IMR-90 (cell line): ENCODE measurements around the gene RAB34.

Experiments
- BHLHE40 ChIP-seq: fragments of 150-350 bp; IDR thresholded peaks from 2 replicates; pipeline ENCODE4 v1.6.1; 2016; ENCODE audit warnings: mild to moderate bottlenecking, low read depth, low read length
- CEBPB ChIP-seq: IDR thresholded peaks from 2 replicates; pipeline ENCODE4 v1.6.1; 2012; ENCODE audit warnings: low read depth, low read length, improper control_type of control experiment
- CHD1 ChIP-seq: IDR thresholded peaks from 2 replicates; pipeline ENCODE4 v1.6.1; 2012; ENCODE audit warnings: low read depth, low read length, improper control_type of control experiment
- CTCF ChIP-seq: conservative IDR thresholded peaks from 2 replicates; pipeline ENCODE4 v1.5.1; 2012; ENCODE audit warnings: mild to moderate bottlenecking, low read depth, low read length, improper control_type of control experiment
- MAFK ChIP-seq: IDR thresholded peaks from 2 replicates; pipeline ENCODE4 v1.6.1; 2012; ENCODE audit warnings: low read depth, low read length, improper control_type of control experiment
- MAZ ChIP-seq: IDR thresholded peaks from 2 replicates; pipeline ENCODE4 v1.6.1; 2012; ENCODE audit warnings: low read depth, mild to moderate bottlenecking, low read length, improper control_type of control experiment, moderate library complexity, borderline replicate concordance
- NFE2L2 ChIP-seq: fragments of 150-350 bp; IDR thresholded peaks from 2 replicates; pipeline ENCODE4 v1.6.1; 2016; ENCODE audit warnings: low read depth, mild to moderate bottlenecking, low read length
- POLR2A ChIP-seq: IDR thresholded peaks from 2 replicates; pipeline ENCODE4 v1.6.1; 2012; ENCODE audit warnings: mild to moderate bottlenecking, low read depth, low read length
- RAD21 ChIP-seq: IDR thresholded peaks from 2 replicates; pipeline ENCODE4 v1.6.1; 2012; ENCODE audit warnings: low read length, improper control_type of control experiment
- RCOR1 ChIP-seq: IDR thresholded peaks from 2 replicates; pipeline ENCODE4 v1.6.1; 2012; ENCODE audit warnings: mild to moderate bottlenecking, low read length, improper control_type of control experiment; ENCODE audit not compliant: insufficient replicate concordance
- RFX5 ChIP-seq: IDR thresholded peaks from 2 replicates; pipeline ENCODE4 v1.8.0; 2012; ENCODE audit warnings: low read depth, mild to moderate bottlenecking, low read length, moderate library complexity
- SMC3 ChIP-seq: fragments of 150-350 bp; IDR thresholded peaks from 2 replicates; pipeline ENCODE4 v1.6.1; 2016; ENCODE audit warnings: low read depth, mild to moderate bottlenecking, antibody characterized with exemption, low read length, moderate library complexity
- USF2 ChIP-seq: fragments of 150-350 bp; IDR thresholded peaks from 2 replicates; pipeline ENCODE4 v1.6.1; 2017; ENCODE audit warnings: mild to moderate bottlenecking, antibody characterized with exemption, low read length, low read depth

GRCh38 chr17:28706471-28707338, 11.0 kb downstream of the RAB34 start:
- TF ChIP-seq CTCF (no peak), RAD21 (no peak), CEBPB (no peak), SMC3 (no peak), POLR2A (no peak), NFE2L2 (no peak), CHD1 (no peak), USF2 (no peak), MAZ (no peak), BHLHE40 (no peak), RCOR1 (no peak), MAFK (no peak), RFX5 (no peak)
